H1 (cell line): Measurements from ENCODE around the gene INAVA. TPM values are rescaled to one million over a fixed set of nuclear protein-coding genes. Genes with fewer than 3 reads are reported as not detected.

Source experiments
- CTCF ChIA-PET: fragments of 300-600 bp; sonication (Branson Sonifier 250); formaldehyde crosslinking; loops from one replicate; lab custom pipeline; 2021; ENCODE audit not compliant: partially characterized antibody; lab: Charles Lee
- POLR2A ChIA-PET: fragments of 300-600 bp; sonication (Branson Sonifier 250); formaldehyde crosslinking; loops from one replicate; lab custom pipeline; 2021; ENCODE audit warnings: inconsistent platforms; ENCODE audit not compliant: partially characterized antibody; lab: Charles Lee
- DNase-seq, 2 experiments: peaks; one replicate each; pipeline versions ENCODE4 v3.0.0 to v3.0.0-alpha.2; 2010 to 2022; ENCODE audit warnings: low spot score in 2 of 2, low read depth in 1 of 2, mixed read lengths in 1 of 2
- FAIRE-seq: peaks from 2 replicates; lab custom pipeline; 2011; peaks lifted over from hg19 to GRCh38; lab: Jason Lieb, UNC
- H2AFZ ChIP-seq: 2 replicates; pipeline ENCODE4 v1.8.1; 2012; ENCODE audit warnings: low read length, inconsistent platforms
- H2AK5ac ChIP-seq: 2 replicates; pipeline ENCODE4 v1.6.1; 2013; ENCODE audit warnings: low read depth, low read length
- H2BK120ac ChIP-seq: replicated peaks from 2 replicates; pipeline ENCODE3; 2013; ENCODE audit warnings: low read depth, low read length, inconsistent platforms
- H2BK12ac ChIP-seq: 2 replicates; pipeline ENCODE4 v1.6.1; 2013; ENCODE audit warnings: low read depth, low read length
- H2BK15ac ChIP-seq: 2 replicates; pipeline ENCODE4 v1.6.1; 2013; ENCODE audit warnings: low read length
- H2BK20ac ChIP-seq: 2 replicates; pipeline ENCODE4 v1.6.1; 2013; ENCODE audit warnings: low read length
- H2BK5ac ChIP-seq: 2 replicates; pipeline ENCODE4 v1.6.1; 2013; ENCODE audit warnings: low read depth, low read length
- H3K14ac ChIP-seq: 2 replicates; pipeline ENCODE4 v1.6.1; 2013; ENCODE audit warnings: inconsistent platforms; ENCODE audit not compliant: insufficient read length
- H3K18ac ChIP-seq: 2 replicates; pipeline ENCODE4 v1.6.1; 2013; ENCODE audit warnings: low read length; ENCODE audit errors: extremely low read depth
- H3K23ac ChIP-seq: 2 replicates; pipeline ENCODE4 v1.6.1; 2013; ENCODE audit warnings: inconsistent platforms; ENCODE audit not compliant: insufficient read length
- H3K23me2 ChIP-seq: 2 replicates; pipeline ENCODE4 v1.6.1; 2013; ENCODE audit warnings: low read depth, low read length
- H3K27ac ChIP-seq: 2 replicates; pipeline ENCODE4 v1.6.1; 2011; ENCODE audit warnings: low read depth, low read length, inconsistent platforms
- H3K27me3 ChIP-seq, 4 experiments: replicated peaks in 1 of 4; 1 replicate in 1 of 4; 2 replicates in 3 of 4; pipeline versions ENCODE4 v1.6.1 to v1.8.1; 2011 to 2013; ENCODE audit warnings: low read length in 3 of 4, mild to moderate bottlenecking in 3 of 4, inconsistent platforms in 2 of 4, mixed read lengths in 2 of 4, moderate library complexity in 1 of 4; ENCODE audit not compliant: control insufficient read depth in 3 of 4, insufficient read depth in 3 of 4; ENCODE audit errors: extremely low read depth in 1 of 4
- H3K36me3 ChIP-seq, 4 experiments: 2 replicates each; pipeline versions ENCODE4 v1.6.1 to v1.8.1; 2011 to 2013; ENCODE audit warnings: mild to moderate bottlenecking in 4 of 4, low read length in 3 of 4, moderate library complexity in 2 of 4, control low read depth in 1 of 4, inconsistent platforms in 1 of 4; ENCODE audit not compliant: insufficient read depth in 4 of 4, control insufficient read depth in 2 of 4
- H3K4ac ChIP-seq: replicated peaks from 2 replicates; pipeline ENCODE3; 2013; ENCODE audit warnings: low read length, low read depth, mixed read lengths, inconsistent platforms; ENCODE audit not compliant: insufficient read length
- H3K4me1 ChIP-seq, 4 experiments: replicated peaks in 1 of 4; 1 replicate in 1 of 4; 2 replicates in 3 of 4; pipeline versions ENCODE4 v1.6.1 to v1.8.1; 2011 to 2013; ENCODE audit warnings: low read length in 3 of 4, inconsistent platforms in 2 of 4, mixed read lengths in 1 of 4; ENCODE audit not compliant: insufficient read depth in 4 of 4, control insufficient read depth in 3 of 4
- H3K4me2 ChIP-seq, 2 experiments: 2 replicates each; pipeline versions ENCODE4 v1.6.1 to v1.8.1; 2011 to 2013; ENCODE audit warnings: low read depth in 2 of 2, low read length in 2 of 2, control low read depth in 1 of 2, inconsistent platforms in 1 of 2, mild to moderate bottlenecking in 1 of 2; ENCODE audit not compliant: insufficient read depth in 1 of 2
- H3K4me3 ChIP-seq, 4 experiments: fragments of 200-600, 300-600 bp in 1 of 4; sonication (generic), shearing (Covaris generic), sonication (Bioruptor Twin) in 1 of 4; 2 replicates each; pipeline versions ENCODE4 v1.5.1 to v1.8.1; 2011 to 2016; ENCODE audit warnings: low read length in 4 of 4, low read depth in 3 of 4, control low read depth in 2 of 4, inconsistent platforms in 2 of 4, mild to moderate bottlenecking in 2 of 4, mixed read lengths in 1 of 4, moderate library complexity in 1 of 4; ENCODE audit not compliant: insufficient read depth in 2 of 4; ENCODE audit errors: extremely low read depth in 1 of 4
- H3K56ac ChIP-seq: replicated peaks from 2 replicates; pipeline ENCODE3; 2013; ENCODE audit warnings: low read depth, mild to moderate bottlenecking, mixed read lengths, low read length, inconsistent platforms; ENCODE audit not compliant: insufficient read length
- H3K79me1 ChIP-seq: 2 replicates; pipeline ENCODE4 v1.6.1; 2013; ENCODE audit warnings: low read depth, low read length, control low read depth
- H3K79me2 ChIP-seq, 2 experiments: 2 replicates each; pipeline versions ENCODE4 v1.6.1 to v1.8.1; 2012 to 2013; ENCODE audit warnings: low read length in 2 of 2, mild to moderate bottlenecking in 2 of 2, inconsistent platforms in 1 of 2; ENCODE audit not compliant: insufficient read depth in 2 of 2, control insufficient read depth in 1 of 2
- H3K9ac ChIP-seq, 4 experiments: replicated peaks in 1 of 4; 1 replicate in 1 of 4; 2 replicates in 3 of 4; pipeline versions ENCODE4 v1.6.1 to v1.8.1; 2011 to 2013; ENCODE audit warnings: low read depth in 3 of 4, low read length in 3 of 4, control low read depth in 2 of 4, mild to moderate bottlenecking in 2 of 4, moderate library complexity in 2 of 4, inconsistent platforms in 1 of 4; ENCODE audit errors: extremely low read depth in 1 of 4
- H3K9me3 ChIP-seq, 2 experiments: 2 replicates each; pipeline versions ENCODE4 v1.6.1 to v1.8.1; 2012 to 2013; ENCODE audit warnings: mild to moderate bottlenecking in 2 of 2, moderate library complexity in 2 of 2, control low read depth in 1 of 2, inconsistent platforms in 1 of 2, low read depth in 1 of 2, low read length in 1 of 2, mixed read lengths in 1 of 2; ENCODE audit not compliant: insufficient read depth in 2 of 2
- H4K20me1 ChIP-seq, 2 experiments: replicated peaks in 1 of 2; 2 replicates each; pipeline versions ENCODE3 to v1.8.1; 2011 to 2013; ENCODE audit warnings: inconsistent platforms in 2 of 2, low read length in 2 of 2, mild to moderate bottlenecking in 1 of 2; ENCODE audit not compliant: insufficient read depth in 2 of 2, control insufficient read depth in 1 of 2
- H4K5ac ChIP-seq: 2 replicates; pipeline ENCODE4 v1.6.1; 2013; ENCODE audit warnings: low read length, low read depth, mixed read lengths, inconsistent platforms; ENCODE audit not compliant: insufficient read length
- H4K8ac ChIP-seq: 2 replicates; pipeline ENCODE4 v1.8.0; 2013; ENCODE audit warnings: mild to moderate bottlenecking, moderate library complexity, low read length, inconsistent platforms; ENCODE audit not compliant: insufficient read depth; ENCODE audit errors: extremely low read depth
- H4K91ac ChIP-seq: replicated peaks from 2 replicates; pipeline ENCODE3; 2013; ENCODE audit warnings: low read length, mixed read lengths, inconsistent platforms; ENCODE audit not compliant: insufficient read length
- TCF12 ChIP-seq: IDR thresholded peaks from 2 replicates; pipeline ENCODE4 v1.6.1; 2011; ENCODE audit warnings: low read depth, mild to moderate bottlenecking, low read length
- WGBS, 2 experiments: shearing (Covaris generic) in 1 of 2; methylation state at CpG; one replicate each; pipeline versions ENCODE4 v1.1.6 to v1.1.7; 2013 to 2015; ENCODE audit warnings: low lambda C conversion rate in 2 of 2, mixed read lengths in 2 of 2, inconsistent platforms in 1 of 2, low coverage in 1 of 2, missing lambda C conversion rate in 1 of 2; ENCODE audit not compliant: insufficient replicate concordance in 2 of 2, insufficient coverage in 1 of 2, insufficient read length in 1 of 2; ENCODE audit errors: extremely low coverage in 1 of 2, missing lambda C conversion rate in 1 of 2; 5-methylcytosine and 5-hydroxymethylcytosine counted together
- polyA plus RNA-seq, 7 experiments: library from polyadenylated mRNA; depleted of rRNA in 3 of 7; stranded (reverse) in 5 of 7; unstranded in 2 of 7; fragments of >200 nt in 5 of 7; fragments of 200-250 nt in 2 of 7; gene quantifications; 1 replicate in 5 of 7; 2 replicates in 1 of 7; 4 replicates in 1 of 7; pipeline versions ENCODE4 v1.2.1 to v1.2.3, GENCODE V29; 2011 to 2013; ENCODE audit warnings: missing spikeins in 2 of 7, mixed read lengths in 2 of 7
- total RNA-seq: library from RNA; stranded (reverse); fragmentation: NEBNext Ultra II Directional; extraction: Animal tissue kit (Norgen Biotek cat#: 25700); gene quantifications from 2 replicates; pipeline ENCODE4 v1.2.1, GENCODE V29; 2021

Gene INAVA
- total and polyA plus RNA-seq, 2 of the 8 experiments (the other 6 are each of a cell fraction or from before 2014, with no cell fraction given), result 46.8 to 49.3 TPM

- H4K8ac ChIP-seq, result no peak overlapping the region
- no peak overlapping the region for H3K4ac ChIP-seq
- FAIRE-seq (no peak), DNase-seq (no peak)
- H3K14ac ChIP-seq, result no peak overlapping the region
- no peak overlapping the region for H2BK120ac ChIP-seq
- no peak overlapping the region for H3K23ac ChIP-seq
- H3K4me2 ChIP-seq, result no peak overlapping the region
- H4K5ac ChIP-seq, result no peak overlapping the region
- no peak overlapping the region for H2BK5ac ChIP-seq
- POLR2A ChIA-PET, result interaction anchor here (0.9 to 1.9 kb wide), 4 partner anchors 13 to 28 kb away, joined by 3 to 11 read pairs (median 6); no protein-coding TSS in a partner anchor
- H3K27me3 ChIP-seq, result no peaks in the 10 kb centered on the region
- no peak overlapping the region for H4K91ac ChIP-seq
- WGBS, 2 experiments, result 94% methylated on average over 2 of the region's 2 CpGs; no CpG with 5 or more reads in 1 of the 2 experiments
- no peak overlapping the region for H3K4me3 ChIP-seq
- H4K20me1 ChIP-seq, result no peaks in the 10 kb centered on the region
- H3K23me2 ChIP-seq, result no peaks in the 10 kb centered on the region; the same call in 1 of the 2 replicates
- H3K79me2 ChIP-seq, result no peaks in the 10 kb centered on the region
- H3K79me1 ChIP-seq, result no peaks in the 10 kb centered on the region
- H2BK12ac ChIP-seq, result no peak overlapping the region
- H3K56ac ChIP-seq, result no peak overlapping the region
- no peak overlapping the region for H2AK5ac ChIP-seq
- CTCF ChIA-PET, result interaction anchor here (0.8 to 1.9 kb wide), 9 partner anchors 19 to 384 kb away, joined by 3 to 6 read pairs (median 3); no protein-coding TSS in a partner anchor
- H2BK20ac ChIP-seq, result no peak overlapping the region
- H3K18ac ChIP-seq, result no peak overlapping the region
- H3K4me1 ChIP-seq, result peaks cover 0 to 7% (median 5%) of the 10 kb centered on the region in 4 experiments; a peak in 3 of 7 replicates
- H2BK15ac ChIP-seq, result no peak overlapping the region
- no peak overlapping the region for H3K27ac ChIP-seq
- no peak overlapping the region for H3K9ac ChIP-seq
- no peaks in the 10 kb centered on the region for H3K9me3 ChIP-seq
- no peaks in the 10 kb centered on the region for H3K36me3 ChIP-seq
- H2AFZ ChIP-seq, result no peak overlapping the region
- no peak for TF ChIP-seq TCF12
Observed at GRCh38 chr1:200919386-200919785, 24.7 kb downstream of the INAVA start.
